Fibroblast of mammary gland (primary cell): ENCODE results near the gene ANGPTL4.

ENCODE experiments used
- DNase-seq: peaks from one replicate; pipeline ENCODE4 v3.0.0-alpha.2; 2010; ENCODE audit warnings: low read depth
- H3K4me3 ChIP-seq: 2 replicates; pipeline ENCODE4 v1.5.1; 2011; ENCODE audit warnings: low read depth, mild to moderate bottlenecking, low read length, moderate library complexity; ENCODE audit not compliant: control insufficient read depth
- CTCF ChIP-seq: conservative IDR thresholded peaks from 2 replicates; pipeline ENCODE4 v1.5.1; 2011; ENCODE audit warnings: low read depth, low read length, inconsistent platforms; ENCODE audit not compliant: control insufficient read depth, insufficient read depth

ANGPTL4 gene

GRCh38 chr19:8321067-8321985, 42.6 kb upstream of the ANGPTL4 start, which contains the start of the genes NDUFA7 and RPS28:
TSS of gene NDUFA7 (minus strand) at chr19:8321375. CDS start at chr19:8321358, 17 bp downstream.
TSS of gene RPS28 (plus strand) at chr19:8321496. CDS start at chr19:8321531, 35 bp downstream.
- peak; percentile 94 for DNase-seq
- peak within 1 kb of the TSS; percentile 99 for H3K4me3 ChIP-seq
- TF ChIP-seq CTCF, result peak; percentile 6

- peak overlapping the region; percentile 99 for H3K4me3 ChIP-seq
- no peak for TF ChIP-seq CTCF
- DNase-seq, result no peak
These were observed 41.8 kb upstream of the ANGPTL4 start for GRCh38 chr19:8321986-8322637.

- H3K4me3 ChIP-seq, result peak overlapping the region; percentile 99
- DNase-seq, result no peak
- TF ChIP-seq CTCF, result no peak
These were observed 41.3 kb upstream of the ANGPTL4 start for GRCh38 chr19:8322638-8322997.

GRCh38 chr19:8323781-8324185, 40.2 kb upstream of the ANGPTL4 start:
- H3K4me3 ChIP-seq, result no peak overlapping the region
- no peak for TF ChIP-seq CTCF
- DNase-seq, result no peak

GRCh38 chr19:8324186-8325050, 39.5 kb upstream of the ANGPTL4 start:
- TF ChIP-seq CTCF, result no peak
- no peak for DNase-seq
- no peak overlapping the region for H3K4me3 ChIP-seq

GRCh38 chr19:8325454-8325853, 38.5 kb upstream of the ANGPTL4 start:
- DNase-seq, result no peak
- TF ChIP-seq CTCF, result no peak
- H3K4me3 ChIP-seq, result no peak overlapping the region
